Kidney epithelial cell (primary cell): ENCODE measurements around the gene ELL2. TPM values are rescaled to one million over a fixed set of nuclear protein-coding genes. Genes with fewer than 3 reads are reported as not detected.

Source experiments
- DNase-seq: peaks from one replicate; pipeline ENCODE4 v3.0.0-alpha.2; 2010; ENCODE audit warnings: low read depth
- H3K27me3 ChIP-seq: 2 replicates; pipeline ENCODE4 v1.6.0; 2011; ENCODE audit warnings: low read length; ENCODE audit not compliant: control insufficient read depth, insufficient read depth
- H3K36me3 ChIP-seq: 2 replicates; pipeline ENCODE4 v1.5.1; 2011; ENCODE audit warnings: low read length; ENCODE audit not compliant: control insufficient read depth, insufficient read depth
- H3K4me3 ChIP-seq: 2 replicates; pipeline ENCODE4 v1.5.1; 2011; ENCODE audit warnings: low read depth, mild to moderate bottlenecking, control low read depth, low read length
- total RNA-seq: library from RNA; depleted of rRNA; stranded (reverse); fragments of >200 nt; gene quantifications from 2 replicates; pipeline ENCODE4 v1.2.3, GENCODE V29; 2015
- TF ChIP-seq, protein P1 (sequence below): IDR thresholded peaks from 2 replicates; pipeline ENCODE4 v1.5.1; 2011; ENCODE audit warnings: mild to moderate bottlenecking, moderate library complexity, low read length, control low read depth, inconsistent platforms; ENCODE audit not compliant: insufficient read depth, poor library complexity, severe bottlenecking

ELL2 gene
- total RNA-seq, 1 donor from 2014 or later, result 14.1 TPM

DNA sequence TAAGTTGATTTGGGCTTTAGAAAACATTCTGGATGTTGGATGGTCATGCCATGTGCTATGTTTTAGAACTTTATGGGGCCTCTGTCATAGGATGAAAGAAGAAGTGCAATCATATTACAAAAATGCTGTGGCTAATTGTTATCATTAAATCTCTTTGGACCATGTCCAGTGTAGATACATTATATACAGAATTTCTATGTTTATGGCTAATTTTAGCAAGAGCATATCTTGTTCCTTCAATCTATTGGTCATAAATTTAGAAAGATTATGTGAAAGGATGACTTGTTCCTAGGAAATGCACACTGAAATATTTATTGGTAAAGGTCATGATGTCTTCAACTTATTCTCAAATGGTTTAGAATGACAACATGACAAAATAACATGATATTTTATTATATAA lies 42.4 kb upstream of the ELL2 start:
- Histone ChIP-seq H3K36me3 (no peaks in the 10 kb centered on the region), H3K4me3 (no peak overlapping the region), H3K27me3 (no peaks in the 10 kb centered on the region)
- TF ChIP-seq, protein P1, sequence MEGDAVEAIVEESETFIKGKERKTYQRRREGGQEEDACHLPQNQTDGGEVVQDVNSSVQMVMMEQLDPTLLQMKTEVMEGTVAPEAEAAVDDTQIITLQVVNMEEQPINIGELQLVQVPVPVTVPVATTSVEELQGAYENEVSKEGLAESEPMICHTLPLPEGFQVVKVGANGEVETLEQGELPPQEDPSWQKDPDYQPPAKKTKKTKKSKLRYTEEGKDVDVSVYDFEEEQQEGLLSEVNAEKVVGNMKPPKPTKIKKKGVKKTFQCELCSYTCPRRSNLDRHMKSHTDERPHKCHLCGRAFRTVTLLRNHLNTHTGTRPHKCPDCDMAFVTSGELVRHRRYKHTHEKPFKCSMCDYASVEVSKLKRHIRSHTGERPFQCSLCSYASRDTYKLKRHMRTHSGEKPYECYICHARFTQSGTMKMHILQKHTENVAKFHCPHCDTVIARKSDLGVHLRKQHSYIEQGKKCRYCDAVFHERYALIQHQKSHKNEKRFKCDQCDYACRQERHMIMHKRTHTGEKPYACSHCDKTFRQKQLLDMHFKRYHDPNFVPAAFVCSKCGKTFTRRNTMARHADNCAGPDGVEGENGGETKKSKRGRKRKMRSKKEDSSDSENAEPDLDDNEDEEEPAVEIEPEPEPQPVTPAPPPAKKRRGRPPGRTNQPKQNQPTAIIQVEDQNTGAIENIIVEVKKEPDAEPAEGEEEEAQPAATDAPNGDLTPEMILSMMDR, result no peak
- DNase-seq, result no peak

DNA sequence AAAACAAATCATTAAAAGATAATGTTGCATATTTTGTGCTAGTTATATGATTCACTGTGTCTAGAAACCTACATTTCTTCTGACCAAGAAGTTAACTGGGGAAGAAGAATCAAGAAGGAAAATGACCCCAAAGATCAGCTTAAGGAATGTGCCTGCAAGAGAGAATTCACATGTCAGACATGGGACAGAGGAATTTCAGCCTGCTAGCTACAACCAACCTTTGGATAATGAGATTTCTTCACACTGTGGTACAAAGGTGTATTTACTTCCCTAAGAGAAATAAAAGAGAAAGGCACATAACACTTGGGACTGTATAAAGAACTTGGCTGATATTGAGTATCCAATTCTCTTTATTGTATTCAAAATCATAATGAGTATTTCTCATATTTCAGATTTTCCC lies 39.6 kb upstream of the ELL2 start:
- TF ChIP-seq, protein P1, result no peak
- DNase-seq, result no peak
- Histone ChIP-seq H3K36me3 (no peaks in the 10 kb centered on the region), H3K4me3 (no peak overlapping the region), H3K27me3 (no peaks in the 10 kb centered on the region)

DNA sequence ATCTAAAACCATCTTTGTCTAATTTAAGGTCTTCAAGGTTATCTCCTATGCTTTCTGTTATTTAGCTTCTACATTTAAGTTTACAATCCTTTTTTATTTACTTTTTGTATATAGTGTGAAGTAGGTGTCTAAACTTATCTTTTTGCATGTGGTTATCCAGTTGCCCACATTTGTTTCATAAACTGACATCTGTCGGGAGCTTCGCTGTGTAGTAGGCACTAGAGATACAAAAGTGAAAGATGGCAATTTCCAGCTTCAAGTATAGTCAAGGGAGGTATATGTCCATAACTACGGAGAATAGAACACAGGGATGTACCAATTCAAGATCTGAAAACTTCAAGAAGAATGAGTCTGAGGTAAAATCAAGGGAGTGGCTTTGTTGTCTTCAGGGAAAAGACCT lies 38.7 kb upstream of the ELL2 start:
- DNase-seq, result no peak
- no peaks in the 10 kb centered on the region for H3K27me3 ChIP-seq
- TF ChIP-seq, protein P1, result no peak
- no peaks in the 10 kb centered on the region for H3K36me3 ChIP-seq
- H3K4me3 ChIP-seq, result no peak overlapping the region

DNA sequence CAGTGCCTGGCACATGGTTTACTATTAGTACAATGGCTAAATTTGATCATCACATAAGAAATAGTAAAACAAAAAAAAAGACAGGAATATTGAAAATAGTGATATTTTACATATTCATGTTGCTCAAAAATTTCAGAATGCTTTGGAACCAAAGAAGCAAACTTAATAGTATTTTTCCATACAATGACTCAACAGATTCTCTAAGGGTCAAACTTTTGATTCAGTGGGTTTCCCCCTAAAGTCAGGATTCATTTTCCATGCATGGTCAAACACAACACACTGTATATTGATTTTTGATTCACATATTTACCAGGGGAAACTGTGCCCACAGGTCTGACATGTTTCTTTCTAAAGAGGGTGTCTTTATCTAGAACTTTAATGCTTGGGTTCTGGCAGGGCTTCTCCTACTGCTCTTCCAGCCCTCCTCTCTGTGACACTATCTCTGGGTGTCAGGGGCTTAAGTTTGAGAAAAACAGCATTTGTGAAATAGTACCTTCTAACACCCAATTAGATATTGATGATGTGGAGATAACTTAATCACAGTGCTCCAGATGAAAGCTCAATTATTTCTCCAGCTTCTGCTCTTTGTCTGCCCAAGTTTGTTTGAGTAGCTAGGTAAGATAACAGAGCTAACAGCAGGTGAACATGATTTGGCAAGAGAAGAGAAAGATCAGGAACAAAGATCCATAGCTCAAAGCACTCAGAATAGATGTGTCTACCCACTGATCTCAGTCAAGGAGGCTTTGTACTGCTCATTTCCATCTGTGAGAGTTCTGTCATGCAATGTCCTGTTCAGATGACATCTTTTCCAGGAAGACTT lies 35.5 kb upstream of the ELL2 start:
- DNase-seq, result no peak
- Histone ChIP-seq H3K27me3 (no peaks in the 10 kb centered on the region), H3K36me3 (no peaks in the 10 kb centered on the region), H3K4me3 (no peak overlapping the region)
- TF ChIP-seq, protein P1, result no peak

DNA sequence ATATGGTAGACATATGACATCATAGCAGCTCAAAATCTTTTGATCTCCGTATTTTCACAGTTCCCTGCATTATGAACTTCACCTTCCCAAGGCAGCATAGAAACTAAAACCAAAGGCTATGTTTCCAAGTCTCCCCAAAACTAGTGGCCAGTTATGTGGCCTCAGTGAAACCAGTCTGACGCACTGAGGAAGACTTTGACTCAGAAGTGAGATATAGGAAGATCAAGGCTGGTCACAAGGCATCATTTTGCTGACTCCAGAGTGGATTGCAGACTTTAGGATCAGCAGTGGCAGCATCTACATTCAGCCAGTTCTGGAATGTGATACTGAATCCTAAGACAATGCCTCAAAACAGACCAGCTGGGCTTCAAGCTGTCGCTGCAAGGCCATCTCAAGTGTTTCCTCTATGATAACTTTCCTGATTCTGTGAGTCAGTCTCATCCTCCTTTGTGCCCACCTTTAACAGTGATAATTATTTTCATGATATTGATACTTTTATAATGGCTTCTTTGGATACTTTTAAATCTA lies 34.4 kb upstream of the ELL2 start:
- Histone ChIP-seq H3K4me3 (no peak overlapping the region), H3K36me3 (no peaks in the 10 kb centered on the region), H3K27me3 (no peaks in the 10 kb centered on the region)
- TF ChIP-seq, protein P1, result no peak
- no peak for DNase-seq
